ENCODE data around the gene INHBC. TPM values are rescaled to one million over a fixed set of nuclear protein-coding genes. Genes with fewer than 3 reads are reported as not detected.
A peak's percentile ranks its signal among the peaks of the same experiment; 100 is the strongest.

INHBC gene
- total RNA-seq, 2 experiments from 2014 or later = 0.36 TPM; not detected in 1

GRCh38 chr12:57428965-57429364 lies 5.6 kb upstream of the INHBC start:
- peaks cover 14% of the 10 kb centered on the region for H3K79me2 ChIP-seq (ENCODE audit: insufficient read depth, low read depth, low read length)
- TF ChIP-seq EZH2phosphoT487 (IDR thresholded peaks at IDR 0.05; ENCODE audit: borderline replicate concordance, low read depth, low read length) (no peak), CTCF (conservative IDR thresholded peaks at IDR 0.05; ENCODE audit: low read length) (no peak)

GRCh38 chr12:57429473-57430111 lies 5.0 kb upstream of the INHBC start:
- no peak for DNase-seq (ENCODE audit: low spot score)
- no peaks in the 10 kb centered on the region for H3K9me2 ChIP-seq (ENCODE audit: insufficient read depth, low read length)
- H3K36me3 ChIP-seq (ENCODE audit: insufficient read depth, low read length) = peaks cover 8% of the 10 kb centered on the region; the same call in 1 of the 2 replicates
- peak overlapping the region; percentile 81 for H3K4me2 ChIP-seq (ENCODE audit: low read length)
- peaks cover 14% of the 10 kb centered on the region for H3K79me2 ChIP-seq (ENCODE audit: insufficient read depth, low read depth, low read length)
- H4K20me1 ChIP-seq (ENCODE audit: insufficient read depth, low read length) = no peaks in the 10 kb centered on the region
- H2AFZ ChIP-seq (ENCODE audit: low read length) = no peak overlapping the region; the same call in 1 of the 2 replicates
- TF ChIP-seq CTCF (conservative IDR thresholded peaks at IDR 0.05; ENCODE audit: low read length) (no peak), EZH2phosphoT487 (IDR thresholded peaks at IDR 0.05; ENCODE audit: borderline replicate concordance, low read depth, low read length) (no peak)
- H3K9me3 ChIP-seq (ENCODE audit: low read length) = no peaks in the 10 kb centered on the region
- BruUV-seq (replicated peaks) = TSS peak; percentile 88
- intact Hi-C loops (cut with micrococcal nuclease; ENCODE audit: unreplicated experiment) = no loop called here
- peak overlapping the region; percentile 59 for H3K27ac ChIP-seq (ENCODE audit: low read depth, low read length, poor library complexity, severe bottlenecking)
- H3K4me1 ChIP-seq (ENCODE audit: insufficient read depth, low read length, poor library complexity, severe bottlenecking) = peaks cover 24% of the 10 kb centered on the region
- H3K4me3 ChIP-seq (ENCODE audit: low read depth, low read length, poor library complexity, severe bottlenecking) = peak overlapping the region; percentile 70
- CTCF ChIA-PET (ENCODE audit: unreplicated experiment) = interaction anchor here (1.0 to 1.2 kb wide), 3 partner anchors 8 to 29 kb away, joined by 3 to 12 read pairs (median 5); partner anchors contain the start of gene INHBE
- POLR2A ChIA-PET = interaction anchor here (0.6 to 1.9 kb wide), 8 partner anchors 9 to 704 kb away, joined by 3 to 6 read pairs (median 4); no protein-coding TSS in a partner anchor

More at GRCh38 chr12:57428965-57429364, 5.6 kb upstream of the INHBC start:
- H3K4me3 ChIP-seq (ENCODE audit: low read depth, low read length, poor library complexity, severe bottlenecking) = peak overlapping the region; percentile 70
- H3K27ac ChIP-seq (ENCODE audit: low read depth, low read length, poor library complexity, severe bottlenecking) = no peak overlapping the region
- H2AFZ ChIP-seq (ENCODE audit: low read length) = no peak overlapping the region
- no peaks in the 10 kb centered on the region for H3K9me3 ChIP-seq (ENCODE audit: low read length)
- no peak for DNase-seq (ENCODE audit: low spot score)
- no peaks in the 10 kb centered on the region for H3K9me2 ChIP-seq (ENCODE audit: insufficient read depth, low read length)
- peaks cover 14% of the 10 kb centered on the region for H3K36me3 ChIP-seq (ENCODE audit: insufficient read depth, low read length)
- no TSS peak for BruUV-seq (replicated peaks)
- H4K20me1 ChIP-seq (ENCODE audit: insufficient read depth, low read length) = no peaks in the 10 kb centered on the region
- intact Hi-C loops (cut with micrococcal nuclease; ENCODE audit: unreplicated experiment) = no loop called here
- ChIA-PET CTCF (ENCODE audit: unreplicated experiment) (no interaction called here), POLR2A (interaction anchor here (0.6 to 1.9 kb wide), 4 partner anchors 18 to 703 kb away, joined by 3 to 5 read pairs (median 4); no protein-coding TSS in a partner anchor)
- H3K4me1 ChIP-seq (ENCODE audit: insufficient read depth, low read length, poor library complexity, severe bottlenecking) = peaks cover 24% of the 10 kb centered on the region
- H3K4me2 ChIP-seq (ENCODE audit: low read length) = peak overlapping the region; percentile 81

Data from OCI-LY7 (cell line).